Activated T-cell treated with anti-CD3 and anti-CD28 coated beads for 48 hours (primary cell): ENCODE measurements around the gene GEMIN2.
"Not testable (repeated sequence)": the region's sequence is repeated elsewhere in the genome, so short reads cannot be mapped to it uniquely, and the experiment has no call there.

Experiments
- DNase-seq: peaks from one replicate; pipeline ENCODE4 v3.0.0-alpha.2; 2020; ENCODE audit warnings: low read depth

Gene GEMIN2

DNA sequence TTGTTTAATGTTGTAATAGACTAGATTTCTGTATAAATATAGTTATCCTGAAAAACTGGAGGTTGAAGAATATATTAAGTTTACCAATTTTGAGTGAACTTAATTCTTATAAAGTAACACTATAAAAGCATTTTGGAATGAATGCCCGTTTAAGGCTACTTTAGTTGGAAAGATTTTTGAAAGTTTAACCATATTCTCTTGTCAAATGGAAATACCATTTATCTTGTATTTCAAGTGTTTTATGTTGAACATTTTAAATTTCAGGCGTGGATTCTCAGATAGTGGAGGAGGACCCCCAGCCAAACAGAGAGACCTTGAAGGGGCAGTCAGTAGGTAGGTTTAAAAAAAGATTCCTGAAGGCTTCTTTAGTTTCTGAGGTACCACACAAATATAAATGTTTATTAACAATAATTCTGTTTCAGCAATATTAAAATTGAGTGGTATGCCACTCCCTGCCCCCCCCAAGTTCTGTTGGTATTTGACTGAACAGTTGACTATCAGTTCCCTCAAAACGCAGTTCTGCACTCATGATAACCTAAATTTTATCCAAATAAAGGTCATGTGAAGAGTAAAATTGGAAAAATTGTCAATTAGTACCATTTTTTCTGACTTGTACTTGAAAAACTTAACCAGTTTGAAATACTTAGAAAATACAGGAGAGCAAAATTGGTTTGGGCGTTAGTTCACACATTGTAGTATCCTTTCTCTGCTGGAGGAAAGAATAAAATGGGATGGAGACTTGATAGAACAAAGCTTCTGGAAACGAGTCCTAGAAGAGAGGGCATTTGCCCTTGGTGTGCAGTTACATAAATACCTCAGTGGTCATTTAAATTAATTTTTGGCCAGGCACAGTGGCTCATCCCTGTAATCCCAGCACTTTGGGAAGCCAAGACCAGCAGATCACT lies 62.4 kb downstream of the GEMIN2 start:
- DNase-seq: no peak

- DNase-seq: no peak
Measured at GRCh38 chr14:39177168-39177545, 63.0 kb downstream of the GEMIN2 start.

- no peak for DNase-seq
Measured at GRCh38 chr14:39179042-39179441, 64.9 kb downstream of the GEMIN2 start.

- DNase-seq: no peak
Measured at GRCh38 chr14:39180553-39180952, 66.4 kb downstream of the GEMIN2 start.

- DNase-seq: no peak
Measured at GRCh38 chr14:39181026-39181692, 67.0 kb downstream of the GEMIN2 start.

DNA sequence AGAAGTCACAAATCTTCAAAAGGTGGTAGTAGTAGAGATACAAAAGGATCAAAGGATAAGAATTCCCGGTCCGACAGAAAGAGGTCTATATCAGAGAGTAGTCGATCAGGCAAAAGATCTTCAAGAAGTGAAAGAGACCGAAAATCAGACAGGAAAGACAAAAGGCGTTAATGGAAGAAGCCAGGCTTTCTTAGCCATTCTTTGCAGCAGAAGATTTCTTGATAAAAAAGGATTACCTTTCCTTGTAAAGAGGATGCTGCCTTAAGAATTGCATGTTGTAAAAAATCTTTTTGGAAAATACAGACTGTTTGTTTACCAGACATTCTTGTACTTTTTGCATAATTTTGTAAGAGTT lies 67.5 kb downstream of the GEMIN2 start:
- no peak for DNase-seq

GRCh38 chr14:39182770-39183684 lies 68.9 kb downstream of the GEMIN2 start:
- no peak for DNase-seq

DNA sequence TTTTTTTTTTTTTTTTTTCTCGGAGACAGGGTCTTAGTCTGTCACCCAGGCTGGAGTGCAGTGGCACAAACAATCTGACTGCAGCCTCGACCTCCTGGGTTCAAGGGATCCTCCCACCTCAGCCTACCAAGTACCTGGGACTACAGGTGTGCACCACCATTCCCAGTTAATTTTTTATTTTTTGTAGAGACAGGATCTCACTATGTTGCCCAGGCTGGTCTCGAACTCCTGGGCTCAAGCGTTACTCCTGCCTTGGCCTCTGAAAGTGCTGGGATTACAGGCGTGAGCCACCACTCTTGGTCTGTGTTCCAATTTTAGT lies 69.5 kb downstream of the GEMIN2 start:
- DNase-seq: not testable (repeated sequence)

DNA sequence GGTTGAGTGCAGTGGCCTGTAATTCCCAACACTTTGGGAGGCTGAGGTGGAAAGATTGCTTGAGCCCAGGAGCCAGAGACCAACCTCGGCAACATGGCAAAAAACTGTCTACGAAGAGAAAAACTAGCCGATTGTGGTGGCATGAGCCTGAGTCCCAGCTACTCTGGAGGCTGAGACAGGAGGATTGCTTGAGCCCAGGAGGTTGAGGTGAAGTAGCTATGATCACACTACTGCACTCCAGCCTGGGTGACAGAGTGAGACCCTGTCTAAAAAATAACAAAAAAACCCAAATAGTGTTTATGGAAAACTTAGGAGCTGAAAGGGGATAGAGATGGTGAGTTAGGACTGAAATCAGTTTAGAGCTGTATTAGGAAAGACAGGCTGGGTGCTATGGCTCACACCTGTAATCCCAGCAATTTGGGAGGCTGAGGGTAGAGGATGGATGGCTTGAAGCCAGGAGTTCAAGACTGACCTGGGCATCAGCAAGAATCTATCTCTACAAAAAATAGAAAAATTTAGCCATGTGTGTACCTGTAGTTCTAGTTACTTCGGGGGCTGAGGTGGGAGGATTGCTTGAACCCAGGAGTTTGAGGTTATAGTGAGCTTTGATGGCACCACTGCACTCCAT lies 70.6 kb downstream of the GEMIN2 start:
- no peak for DNase-seq

DNA sequence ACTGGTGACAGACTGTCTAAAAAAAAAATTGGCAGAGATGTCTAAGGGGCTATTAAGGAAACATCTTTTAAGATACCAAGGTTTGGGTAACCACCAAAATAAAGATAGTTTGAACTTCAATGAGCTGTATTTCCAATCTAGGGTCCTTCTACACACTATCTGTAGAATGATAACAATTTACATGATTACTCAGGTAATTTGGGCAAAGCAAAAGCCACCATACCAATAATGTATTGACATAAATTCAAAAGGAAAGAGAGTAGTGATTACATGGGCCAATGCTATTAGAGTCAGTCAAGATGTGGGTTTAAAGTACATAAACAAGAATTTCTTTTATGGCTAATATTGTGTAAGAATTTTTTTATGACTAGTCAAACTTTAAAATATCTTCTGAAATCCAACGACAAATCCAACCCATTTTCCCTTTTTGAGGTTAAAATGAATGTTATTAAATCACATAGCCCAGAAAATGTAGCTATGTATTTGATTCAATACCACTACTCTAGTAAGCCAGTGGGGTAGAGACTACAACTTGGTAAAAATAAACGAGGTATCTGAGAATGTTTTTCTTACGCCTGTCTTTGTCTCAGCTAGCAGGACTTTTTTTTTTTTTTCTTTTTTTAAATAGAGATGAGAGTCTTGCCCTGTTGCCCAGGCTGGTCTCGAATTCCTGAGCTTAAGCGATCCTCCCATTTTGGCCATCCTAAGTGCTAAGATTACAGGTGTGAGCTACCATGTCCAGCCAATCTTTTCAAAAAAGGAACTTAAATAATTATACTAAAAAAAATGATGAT lies 71.3 kb downstream of the GEMIN2 start:
- DNase-seq: no peak
